GM19372 (cell line): ENCODE data around the gene NKX6-2.
"Not testable (repeated sequence)": the region's sequence is repeated elsewhere in the genome, so short reads cannot be mapped to it uniquely, and the experiment has no call there.

Source experiments
- ATAC-seq: cut with Tn5 transposase; IDR thresholded peaks from one replicate; pipeline ENCODE4 v1.9.1; 2021; ENCODE audit warnings: mild to moderate bottlenecking, low read depth, moderate library complexity; ENCODE audit not compliant: unreplicated experiment

The NKX6-2 gene

DNA sequence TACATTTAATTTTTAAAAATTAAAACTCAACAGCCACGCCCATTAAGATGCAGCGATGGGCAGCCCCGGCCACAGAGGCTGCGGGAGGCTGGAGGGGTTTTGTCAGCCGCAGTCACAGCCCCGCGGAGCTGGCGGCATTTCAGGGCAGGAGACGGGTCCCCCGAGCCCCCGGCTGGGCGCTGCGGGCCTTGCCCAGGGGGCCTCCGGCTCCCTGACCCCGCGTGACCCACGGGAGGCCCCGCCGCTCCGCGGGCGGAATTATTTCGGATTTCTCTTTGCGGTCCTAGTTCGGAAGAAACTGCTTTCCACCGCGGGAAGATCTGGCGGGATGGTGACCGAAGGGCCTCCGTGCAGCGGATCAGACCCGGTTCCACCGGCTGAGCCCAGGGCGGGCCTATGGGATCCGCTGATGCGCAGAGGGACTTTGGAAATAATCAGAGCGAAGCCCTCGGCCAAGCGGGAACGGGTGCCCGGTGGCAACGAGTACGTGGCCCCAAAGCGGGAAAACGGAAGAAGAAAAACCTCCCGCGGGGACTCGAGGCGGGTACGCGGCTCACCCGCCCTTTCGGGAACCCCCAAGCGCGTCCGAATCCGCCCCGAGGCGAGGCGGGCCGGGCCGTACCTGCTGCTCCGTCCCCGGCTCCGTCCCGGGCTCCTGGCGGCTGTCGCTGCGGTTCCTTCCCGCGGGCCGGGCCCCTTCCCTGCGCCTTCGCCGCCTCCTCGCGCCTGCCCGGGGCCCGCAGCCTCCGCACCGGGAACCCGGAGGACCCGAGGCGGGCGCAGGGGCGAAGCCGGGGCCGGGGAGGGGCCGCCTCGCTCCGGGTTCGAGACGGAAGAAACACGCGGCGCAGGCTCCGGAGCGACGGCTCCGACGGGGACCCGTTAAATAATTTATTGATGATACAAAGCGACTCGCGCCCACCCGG lies 1.7 kb downstream of the NKX6-2 start:
- ATAC-seq: no peak

DNA sequence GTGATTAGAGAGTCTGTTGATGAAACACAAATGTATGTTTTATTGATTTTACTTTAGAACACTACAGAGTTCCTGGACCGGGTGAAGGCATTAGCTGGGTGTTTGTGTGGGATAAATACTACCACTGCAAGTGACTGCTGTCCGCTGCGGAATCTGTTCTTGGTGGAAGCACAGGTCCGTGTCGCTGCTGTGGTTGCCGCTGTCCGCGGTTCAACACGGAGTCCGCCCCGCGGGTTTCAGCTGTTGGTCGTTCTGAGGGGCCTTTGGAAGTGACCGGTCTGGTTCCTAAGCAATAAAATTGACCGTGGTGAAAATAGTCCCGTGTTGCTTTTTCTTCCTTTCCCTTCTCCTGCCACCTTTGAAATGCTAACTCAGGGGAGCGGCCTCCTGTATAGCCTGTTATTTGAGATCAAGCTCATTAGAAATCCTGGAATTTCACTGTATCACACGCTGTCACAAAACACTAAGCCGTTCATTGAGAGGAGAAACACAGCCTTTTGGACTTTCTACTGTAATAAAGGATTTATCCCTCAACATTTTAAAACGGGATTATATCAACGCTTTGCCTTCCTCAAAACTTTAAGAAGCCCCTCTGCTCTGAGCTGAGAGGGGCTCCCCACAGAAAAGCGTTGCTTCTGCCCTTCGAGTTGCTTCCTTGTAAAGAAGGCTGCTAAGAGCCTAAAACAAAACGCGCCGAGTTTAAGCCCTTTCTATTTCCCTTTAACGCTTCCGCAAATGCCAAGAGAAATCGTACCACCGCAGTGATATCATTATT lies 2.6 kb downstream of the NKX6-2 start:
- no peak for ATAC-seq

DNA sequence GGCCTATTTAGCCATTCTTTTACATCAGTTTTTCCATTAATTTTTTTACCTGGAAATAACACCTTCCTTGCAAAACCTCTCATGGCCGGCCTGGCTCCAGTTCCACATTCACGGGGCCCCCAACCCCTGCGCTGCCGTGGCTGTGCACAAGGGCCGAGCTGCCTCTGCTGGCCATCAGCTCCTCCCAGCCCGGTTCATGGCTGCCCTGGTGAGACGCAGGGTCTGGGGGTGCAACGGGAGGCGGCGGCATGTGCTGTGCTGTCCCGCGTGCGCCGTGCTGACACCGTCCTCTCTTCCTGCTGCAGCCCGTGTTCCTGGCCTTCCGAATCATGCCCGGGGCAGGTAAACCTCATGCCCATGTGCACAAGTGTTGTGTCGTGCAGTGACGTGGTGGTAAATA lies 4.4 kb downstream of the NKX6-2 start:
- ATAC-seq: no peak

DNA sequence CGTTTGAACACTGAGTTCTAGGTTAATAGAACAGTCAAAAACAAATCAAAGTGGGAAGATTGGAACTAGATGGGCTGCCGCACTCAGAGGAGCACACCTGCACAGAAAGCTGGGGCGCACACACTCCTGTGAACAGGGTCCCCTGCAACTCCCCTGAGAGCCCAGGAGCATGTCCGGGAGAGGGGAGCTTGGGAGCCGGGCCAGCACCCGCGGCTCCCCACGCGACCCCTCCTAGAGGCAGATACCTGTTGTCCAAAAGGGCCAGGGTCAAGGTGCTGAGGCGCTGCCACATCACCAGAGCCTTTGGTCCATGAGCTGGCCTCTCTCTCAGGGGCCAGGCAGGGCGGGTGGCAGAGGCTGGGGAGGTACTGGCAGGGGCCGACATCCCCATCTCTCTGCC lies 5.6 kb downstream of the NKX6-2 start:
- no peak for ATAC-seq

DNA sequence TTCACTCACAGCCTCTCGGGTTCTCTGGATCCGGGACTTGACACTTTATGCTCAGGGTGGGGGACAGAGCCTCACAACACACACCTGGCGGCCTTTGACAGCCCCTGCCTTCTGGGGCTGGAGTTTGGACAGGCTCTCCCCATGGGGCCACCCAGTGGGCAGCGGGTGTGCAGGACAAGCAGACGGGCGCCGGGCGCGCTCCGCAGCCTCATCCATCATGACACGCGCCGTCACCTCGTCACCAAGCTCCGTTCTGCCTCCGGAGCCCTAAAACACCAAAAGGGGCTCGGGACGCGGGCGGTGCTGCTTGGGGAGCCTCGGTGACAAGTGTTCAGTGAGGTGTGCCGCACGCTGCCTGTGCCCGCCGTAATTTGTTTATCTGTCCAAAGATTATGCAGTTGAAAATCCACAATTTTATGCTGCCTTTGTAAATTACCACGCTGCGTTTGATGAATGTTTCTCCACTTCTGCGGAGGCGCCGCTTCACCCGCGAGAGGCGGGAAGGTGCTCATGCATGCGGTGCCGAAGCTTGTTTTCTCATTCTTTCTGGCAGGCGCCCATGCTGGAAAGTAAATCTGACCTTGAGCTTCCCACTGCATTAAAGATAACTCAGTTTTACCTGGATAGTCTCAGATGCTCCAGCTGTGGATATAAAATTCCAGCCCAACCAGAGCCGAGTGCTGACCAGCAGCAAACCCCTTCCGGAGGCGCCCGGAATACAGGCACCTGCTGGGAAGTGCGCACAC lies 6.2 kb downstream of the NKX6-2 start:
- ATAC-seq: no peak

DNA sequence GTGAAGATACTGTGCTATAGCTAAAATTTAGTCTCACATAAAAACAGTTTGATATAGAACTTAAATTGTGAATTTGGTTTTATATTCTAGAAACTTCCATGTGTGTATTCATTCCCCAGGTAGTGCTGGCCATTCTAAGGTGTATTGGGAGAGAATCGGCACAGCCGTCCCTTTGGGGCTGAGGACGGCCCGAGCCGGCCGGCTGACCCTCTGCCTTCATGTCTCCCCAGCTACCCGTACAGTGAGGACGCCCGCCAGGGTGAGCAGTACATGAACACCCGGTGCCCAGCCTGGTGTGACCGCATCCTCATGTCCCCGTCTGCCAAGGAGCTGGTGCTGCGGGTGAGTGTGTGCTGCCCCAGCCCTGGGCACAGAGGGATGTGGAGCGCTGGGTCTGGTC lies 8.5 kb downstream of the NKX6-2 start:
- ATAC-seq: no peak

DNA sequence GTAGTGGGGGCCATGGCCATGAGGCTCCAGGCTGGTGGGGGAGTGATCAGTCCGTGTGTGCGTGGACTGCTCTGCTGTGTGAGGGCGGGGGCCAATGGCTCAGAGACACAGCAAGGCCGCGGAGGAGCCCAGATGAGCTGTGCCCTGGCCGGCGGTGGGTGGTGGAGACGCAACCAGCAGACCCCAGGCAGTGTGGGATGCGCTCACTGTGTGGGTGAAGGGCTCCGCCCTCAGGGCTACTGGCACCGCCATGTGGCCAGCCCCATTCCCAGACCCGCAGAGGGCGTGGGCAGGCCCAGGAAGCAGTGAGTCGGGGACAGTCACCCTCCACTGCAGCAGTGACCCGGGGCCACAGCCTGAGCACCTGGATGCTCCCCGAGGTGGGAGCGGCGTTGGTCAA lies 9.1 kb downstream of the NKX6-2 start:
- ATAC-seq: no peak

DNA sequence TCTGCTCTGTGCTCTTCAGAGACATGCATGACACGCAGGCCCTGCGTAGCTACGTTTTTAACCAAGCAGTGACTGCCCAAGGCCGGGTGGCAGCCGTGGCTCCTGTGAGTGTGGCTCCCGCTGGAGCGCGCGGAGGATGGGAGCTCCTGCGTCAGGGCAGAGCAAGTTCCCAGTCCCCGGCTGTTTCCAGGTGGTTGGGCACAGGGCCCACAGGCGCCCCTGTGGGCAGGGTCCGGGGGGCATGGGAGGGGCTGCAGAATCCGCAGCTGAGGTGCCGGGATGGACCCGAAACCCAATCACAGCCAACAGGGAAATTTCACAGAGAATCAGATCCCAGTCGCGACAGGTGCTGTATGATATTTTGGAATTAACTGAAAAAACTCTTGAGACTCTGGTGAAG lies 9.8 kb downstream of the NKX6-2 start:
- ATAC-seq: no peak

DNA sequence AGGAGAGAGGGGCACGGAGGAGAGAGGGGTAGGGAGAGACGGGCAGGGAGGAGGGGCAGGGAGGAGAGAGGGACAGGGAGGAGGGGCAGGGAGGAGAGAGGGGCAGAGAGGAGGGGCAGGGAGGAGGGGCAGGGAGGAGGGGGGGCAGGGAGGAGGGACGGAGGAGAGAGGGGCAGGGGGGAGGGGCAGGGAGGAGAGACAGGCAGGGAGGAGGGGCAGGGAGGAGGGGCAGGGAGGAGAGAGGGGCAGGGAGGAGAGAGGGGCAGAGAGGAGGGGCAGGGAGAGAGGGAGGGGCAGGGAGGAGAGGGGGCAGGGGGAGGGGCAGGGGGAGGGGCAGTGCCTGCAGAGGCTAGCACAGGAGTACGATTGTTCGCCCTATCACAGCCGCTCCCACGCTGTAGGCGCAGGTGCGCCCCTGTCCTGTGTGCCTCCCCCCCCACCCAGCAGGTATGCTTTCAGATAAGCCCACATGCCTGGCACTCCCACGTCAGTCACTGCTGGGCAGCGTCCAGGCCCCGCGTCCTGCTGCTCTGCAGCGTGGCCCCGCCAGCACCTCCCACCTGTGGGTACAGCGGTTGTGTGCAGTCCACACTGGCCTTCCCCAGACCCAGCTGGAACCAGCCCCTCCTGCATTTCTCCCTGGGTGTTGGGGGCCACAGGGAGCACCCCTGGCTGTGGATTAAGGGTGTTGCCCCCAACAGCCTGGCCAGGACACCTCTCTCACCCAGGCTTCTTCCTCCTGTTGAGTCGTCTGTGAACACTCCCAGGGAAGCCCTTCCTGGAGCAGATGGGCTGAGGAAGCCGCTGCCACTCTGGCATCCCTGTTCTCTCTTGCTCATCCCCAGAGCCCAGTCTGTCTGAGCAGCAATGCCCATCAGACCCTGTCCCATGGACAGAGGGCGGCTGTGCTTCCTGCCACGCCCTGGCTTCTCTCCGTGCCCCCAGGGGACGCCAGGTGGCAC lies 10.8 kb downstream of the NKX6-2 start:
- no peak for ATAC-seq

DNA sequence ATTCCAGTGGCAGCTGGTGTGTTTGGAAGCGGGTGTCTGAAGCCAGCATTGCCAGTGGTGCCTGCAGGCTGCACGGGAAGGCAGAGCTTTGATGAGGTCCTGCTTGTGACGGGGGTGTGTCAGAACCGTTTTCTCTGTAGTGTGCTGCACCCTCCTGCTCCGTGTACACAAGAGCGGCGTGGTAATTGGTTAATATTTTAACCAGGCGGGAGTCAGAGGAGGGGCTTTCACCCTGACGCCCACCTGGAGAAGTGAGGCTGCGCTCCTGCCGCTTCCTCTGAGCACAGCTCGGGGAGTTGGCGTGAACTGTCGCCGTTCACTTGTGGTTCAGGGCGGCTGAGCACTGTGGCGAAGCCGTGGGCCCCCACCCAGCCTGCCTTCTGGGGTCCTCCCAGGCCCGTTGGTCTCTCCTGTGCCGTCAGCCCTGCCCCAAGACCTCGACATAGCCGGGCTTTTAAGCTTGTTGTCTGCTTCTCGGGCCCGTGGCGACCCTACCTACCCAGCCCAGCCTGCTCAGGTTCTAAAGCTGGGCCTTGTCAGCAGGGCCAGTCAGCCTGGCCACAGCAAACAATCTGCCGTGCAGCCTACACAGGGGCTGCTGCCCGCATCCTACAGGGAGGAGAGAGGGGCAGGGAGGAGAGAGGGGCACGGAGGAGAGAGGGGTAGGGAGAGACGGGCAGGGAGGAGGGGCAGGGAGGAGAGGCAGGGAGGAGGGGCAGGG lies 11.6 kb downstream of the NKX6-2 start:
- ATAC-seq: no peak

DNA sequence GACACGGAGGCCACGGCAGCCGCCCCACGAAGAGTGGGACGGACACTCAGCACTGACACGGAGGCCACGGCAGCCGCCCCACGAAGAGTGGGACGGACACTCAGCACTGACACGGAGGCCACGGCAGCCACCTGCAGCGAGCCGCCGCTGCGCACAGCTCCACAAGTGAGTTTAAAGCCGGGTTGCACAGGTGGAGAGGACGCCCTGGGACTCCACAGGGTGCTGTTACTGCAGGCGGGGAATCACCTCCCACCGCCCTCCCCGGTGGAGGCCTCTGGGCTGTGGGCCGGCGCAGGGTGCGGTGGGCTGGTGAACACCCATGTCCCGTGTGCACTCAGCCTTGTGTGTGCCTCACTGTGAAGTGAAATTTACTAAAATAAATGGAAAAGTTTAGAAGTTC lies 13.1 kb downstream of the NKX6-2 start:
- not testable (repeated sequence) for ATAC-seq

DNA sequence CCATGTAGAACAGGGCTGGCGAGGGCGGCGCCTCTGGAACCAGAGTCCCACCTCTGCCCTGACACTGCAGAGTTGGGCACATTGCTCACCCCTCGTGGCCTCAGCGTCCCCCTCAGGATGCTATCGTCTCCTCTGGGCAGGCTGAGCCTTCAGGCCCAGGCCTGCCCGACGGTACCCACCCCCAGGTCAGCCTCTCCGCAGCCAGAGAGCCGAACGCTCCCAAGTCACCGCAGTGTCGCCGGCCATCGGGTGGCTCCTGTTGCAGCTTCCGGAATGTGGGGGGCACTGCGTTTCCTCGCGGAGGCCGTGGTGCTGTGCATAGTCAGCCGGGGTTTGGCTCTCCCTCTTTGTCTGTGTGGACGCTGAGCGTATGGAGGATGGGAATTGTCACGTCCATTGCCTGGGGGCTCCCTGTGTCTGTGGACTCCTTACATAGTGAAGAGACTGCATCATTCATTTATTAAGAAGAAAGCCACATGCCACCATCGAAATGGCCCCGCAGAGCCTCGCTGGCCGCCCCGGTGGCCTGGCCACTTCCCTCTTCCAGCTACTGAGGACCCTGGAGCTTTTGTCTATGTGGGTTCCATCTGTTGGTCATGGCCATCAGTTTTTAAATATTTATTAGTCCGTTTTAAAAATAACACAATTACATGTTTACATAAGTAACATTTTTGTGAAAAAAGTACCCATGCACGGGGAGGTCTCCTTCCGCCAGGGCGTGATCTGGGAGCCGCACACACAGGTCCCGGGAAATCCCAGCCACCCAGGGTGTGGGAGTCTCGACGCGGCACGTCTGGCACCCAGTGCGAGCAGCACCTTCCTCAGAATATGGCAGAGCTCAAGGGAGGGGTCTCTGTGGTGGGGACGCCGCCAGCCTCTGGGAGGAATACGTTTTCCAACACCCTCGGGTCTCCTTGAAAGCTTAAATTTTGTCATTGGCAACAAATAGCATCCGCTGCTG lies 15.6 kb downstream of the NKX6-2 start:
- no peak for ATAC-seq

DNA sequence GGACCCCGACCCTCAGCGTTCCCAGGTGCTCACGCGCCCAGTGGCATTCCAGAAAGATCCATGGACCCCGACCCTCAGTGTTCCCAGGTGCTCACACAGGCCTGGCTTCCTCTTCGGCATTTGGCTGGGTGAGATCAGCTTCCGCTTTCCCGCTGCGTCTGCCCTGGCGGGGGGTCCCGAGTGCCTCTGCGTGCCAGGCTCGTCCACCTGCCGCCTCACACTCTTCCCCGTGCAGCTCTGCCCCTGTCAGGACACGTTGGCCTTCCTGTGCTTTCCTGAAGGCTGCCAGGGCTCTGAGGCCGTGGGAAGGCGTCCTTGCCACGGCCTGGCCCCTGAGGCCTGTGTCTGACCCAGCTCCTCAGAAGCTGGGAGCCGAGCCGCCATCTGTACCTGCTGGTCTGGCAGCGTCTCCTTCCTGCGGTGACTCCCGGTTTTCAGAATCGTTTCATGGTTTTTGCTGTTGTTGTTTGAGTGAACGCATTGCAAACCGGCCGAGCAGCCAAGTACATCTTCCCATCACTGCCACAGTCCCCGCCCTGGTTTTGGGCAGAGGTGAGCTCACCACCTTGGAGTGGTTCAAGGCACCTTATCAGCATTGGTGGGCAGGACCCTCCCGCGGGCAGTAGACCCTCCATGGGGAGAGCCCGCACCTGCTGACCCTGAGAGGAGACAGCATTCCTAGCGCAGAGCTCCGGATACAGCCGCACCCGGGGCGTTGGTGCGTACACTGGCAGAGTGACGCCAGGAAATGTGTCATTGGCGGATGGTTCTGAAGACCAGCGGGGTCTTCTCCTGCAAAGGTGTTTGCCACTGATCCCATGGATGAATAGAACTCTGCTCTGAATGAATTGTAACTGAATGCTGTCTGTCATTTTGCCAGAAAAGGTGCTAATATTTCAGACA lies 17.4 kb downstream of the NKX6-2 start:
- ATAC-seq: no peak

DNA sequence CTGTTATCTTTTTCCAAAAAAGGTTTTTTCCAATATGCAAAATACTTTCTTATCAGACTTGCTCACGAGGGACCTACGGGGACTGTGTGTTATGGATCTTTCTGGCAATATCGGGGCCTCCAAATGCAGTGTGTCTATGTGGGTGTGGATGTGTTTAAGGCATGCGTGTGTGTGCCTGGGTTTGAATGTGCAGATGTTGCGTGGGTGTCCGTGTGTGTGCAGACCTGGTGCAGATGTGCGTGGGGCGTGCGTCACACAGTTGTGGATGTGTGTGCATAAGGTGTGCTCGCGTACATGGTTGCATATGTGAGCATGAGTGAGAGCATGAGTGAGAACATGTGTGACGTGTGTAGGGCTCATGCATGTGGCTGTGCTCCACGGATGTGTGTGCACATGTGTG lies 19.7 kb downstream of the NKX6-2 start:
- no peak for ATAC-seq

DNA sequence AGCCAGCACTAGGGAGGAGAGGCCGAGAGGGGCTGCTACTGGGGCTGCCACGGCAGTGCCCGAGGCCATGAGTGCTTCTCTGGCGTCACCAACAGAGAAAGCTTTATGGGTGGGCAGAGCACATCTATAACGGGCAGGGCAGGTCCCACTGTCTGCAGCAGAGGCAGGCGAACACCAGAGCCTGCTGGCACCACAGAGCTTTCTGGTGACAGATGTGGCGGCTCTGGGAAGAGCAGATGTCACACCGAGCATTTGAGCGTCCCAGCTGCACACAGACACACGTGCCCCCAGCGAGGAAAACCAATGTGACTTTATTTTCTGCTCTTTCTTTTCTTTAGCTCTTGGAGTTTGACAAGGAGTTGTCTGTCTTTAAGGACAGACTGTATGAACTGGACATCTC lies 20.5 kb downstream of the NKX6-2 start:
- ATAC-seq: no peak

DNA sequence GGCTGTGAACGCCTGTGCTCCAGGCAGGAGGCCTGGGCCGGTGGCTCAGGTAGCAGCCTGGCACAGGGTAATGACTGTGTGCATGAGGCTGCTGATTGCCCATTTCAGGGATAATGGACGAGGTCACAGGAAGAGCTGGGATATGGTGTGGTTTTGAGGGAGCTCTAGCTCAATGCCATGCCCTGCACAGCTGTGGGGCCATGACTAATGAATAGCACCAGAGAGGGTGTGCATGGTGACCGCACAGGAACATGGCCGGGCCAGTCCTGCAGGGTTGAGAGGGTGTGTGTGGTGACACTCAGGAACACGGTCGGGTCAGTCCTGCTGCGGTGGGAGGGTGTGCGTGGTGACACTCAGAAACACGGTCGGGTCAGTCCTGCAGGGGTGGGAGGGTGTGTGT lies 21.8 kb downstream of the NKX6-2 start:
- ATAC-seq: no peak

DNA sequence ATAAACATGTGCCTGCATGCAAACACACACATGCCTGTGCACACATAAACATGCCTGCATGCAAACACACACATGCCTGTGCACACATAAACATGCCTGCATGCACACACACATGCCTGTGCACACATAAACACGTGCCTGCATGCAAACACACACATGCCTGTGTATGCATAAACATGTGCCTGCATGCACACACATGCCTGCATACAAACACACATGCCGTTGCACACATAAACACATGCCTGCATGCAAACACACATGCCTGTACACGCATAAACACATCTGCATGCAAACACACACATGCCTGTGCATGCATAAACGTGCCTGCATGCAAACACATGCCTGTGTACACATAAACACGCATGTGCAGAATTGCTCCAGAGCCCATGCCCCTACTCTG lies 22.4 kb downstream of the NKX6-2 start:
- no peak for ATAC-seq
